ENCODE measurements around the gene ZNF644. TPM values are rescaled to one million over a fixed set of nuclear protein-coding genes. Genes with fewer than 3 reads are reported as not detected.
"Not testable (repeated sequence)": the region's sequence is repeated elsewhere in the genome, so short reads cannot be mapped to it uniquely, and the experiment has no call there.

Gene ZNF644
- polyA plus RNA-seq, 4 donors: 57.9 to 73.8 (median 68.9) TPM

- no peak for DNase-seq (ENCODE audit: low read depth in 4 of 4, low spot score in 2 of 4)
Measured at GRCh38 chr1:90940746-90941145, 81.1 kb downstream of the ZNF644 start.

DNA sequence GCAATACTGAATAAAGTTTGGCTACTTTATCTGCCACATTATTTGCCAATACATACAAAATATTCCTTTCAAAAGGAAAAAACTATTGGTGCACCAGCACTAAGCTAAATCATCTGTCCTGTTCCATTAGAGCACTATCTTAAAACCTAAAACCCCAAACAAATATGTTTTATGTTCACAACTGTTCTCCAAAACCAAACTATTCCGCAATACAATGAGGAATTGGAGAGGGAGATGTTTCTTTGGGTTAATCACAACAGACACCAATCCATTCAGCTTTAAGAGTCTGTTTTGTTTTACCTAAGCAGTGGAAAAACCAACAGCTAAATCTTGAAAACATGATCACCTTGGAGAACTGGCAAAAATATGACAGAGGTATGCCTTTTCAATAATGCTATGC lies 85.1 kb downstream of the ZNF644 start:
- DNase-seq (ENCODE audit: low read depth in 4 of 4, low spot score in 2 of 4): no peak

- no peak for DNase-seq (ENCODE audit: low read depth in 4 of 4, low spot score in 2 of 4)
Measured at GRCh38 chr1:90936061-90936460, 85.8 kb downstream of the ZNF644 start.

GRCh38 chr1:90928231-90928630 lies 93.6 kb downstream of the ZNF644 start:
- DNase-seq (ENCODE audit: low read depth in 4 of 4, low spot score in 2 of 4): not testable (repeated sequence)

DNA sequence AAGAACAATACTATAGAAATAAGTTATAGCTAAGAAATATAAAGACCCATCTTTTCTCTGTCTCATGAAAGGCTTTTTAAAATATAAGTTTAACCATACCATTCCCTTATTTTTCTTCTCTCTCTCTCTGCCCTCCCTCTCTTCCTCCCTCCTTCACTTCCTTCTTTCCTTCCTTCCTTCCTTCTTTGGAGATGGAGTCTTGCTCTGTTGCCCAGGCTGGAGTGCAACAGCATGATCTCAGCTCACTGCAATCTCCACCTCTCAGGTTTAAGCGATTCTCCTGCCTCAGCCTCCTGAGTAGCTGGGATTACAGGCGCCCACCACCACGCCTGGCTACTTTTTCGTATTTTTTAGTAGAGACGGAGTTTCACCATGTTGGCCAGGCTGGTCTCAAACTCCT lies 94.2 kb downstream of the ZNF644 start:
- DNase-seq (ENCODE audit: low read depth in 4 of 4, low spot score in 2 of 4): not testable (repeated sequence)

- no peak for DNase-seq (ENCODE audit: low read depth in 4 of 4, low spot score in 2 of 4)
Measured at GRCh38 chr1:90926971-90927370, 94.9 kb downstream of the ZNF644 start.

DNA sequence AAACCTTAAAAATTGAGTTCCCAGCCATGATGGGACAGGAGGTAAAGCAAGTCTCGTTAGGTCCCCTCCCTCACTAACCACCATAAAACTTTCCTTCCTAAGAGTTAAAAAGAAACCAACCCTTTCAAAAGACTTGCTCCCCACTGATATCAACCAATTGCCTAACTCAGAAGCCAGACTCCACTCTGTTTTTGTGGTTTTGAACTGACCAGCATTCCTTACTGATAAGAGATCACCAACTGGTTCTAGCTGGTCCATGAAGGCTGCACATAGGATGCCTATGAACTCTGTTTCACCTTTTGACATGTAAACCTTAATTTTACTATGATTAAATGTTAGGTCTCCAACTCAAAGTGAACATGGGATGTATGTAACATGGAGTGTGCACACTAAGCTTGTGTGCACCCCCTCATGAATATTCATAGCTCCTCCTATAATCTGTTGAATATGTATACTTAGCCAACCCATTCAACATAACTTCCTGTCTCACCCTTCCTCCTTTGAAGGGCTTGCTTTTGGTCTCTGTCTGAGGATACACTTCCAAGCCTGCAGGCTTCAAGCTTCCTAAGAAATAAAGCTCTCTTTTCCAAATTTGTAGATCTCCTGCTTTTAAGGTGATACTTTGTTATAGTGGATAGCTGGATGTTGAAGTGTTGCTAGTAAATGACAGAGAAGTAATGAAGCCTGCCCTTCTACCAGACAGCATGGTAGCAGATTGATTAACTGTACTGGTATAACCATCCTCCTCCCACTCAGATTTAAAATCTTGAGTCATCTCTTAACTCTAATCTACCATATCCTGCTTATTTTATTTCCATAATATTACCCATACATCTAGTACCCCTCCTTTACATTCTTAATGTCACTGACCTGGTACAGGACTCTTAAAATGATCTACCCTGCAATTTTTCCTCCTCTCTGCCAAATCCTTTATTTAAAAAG lies 95.6 kb downstream of the ZNF644 start:
- DNase-seq (ENCODE audit: low read depth in 4 of 4, low spot score in 2 of 4): no peak

GRCh38 chr1:90924982-90925381 lies 96.9 kb downstream of the ZNF644 start:
- DNase-seq (ENCODE audit: low read depth in 4 of 4, low spot score in 2 of 4): no peak

GRCh38 chr1:90922996-90923395 lies 98.8 kb downstream of the ZNF644 start:
- DNase-seq (ENCODE audit: low read depth in 4 of 4, low spot score in 2 of 4): no peak

DNA sequence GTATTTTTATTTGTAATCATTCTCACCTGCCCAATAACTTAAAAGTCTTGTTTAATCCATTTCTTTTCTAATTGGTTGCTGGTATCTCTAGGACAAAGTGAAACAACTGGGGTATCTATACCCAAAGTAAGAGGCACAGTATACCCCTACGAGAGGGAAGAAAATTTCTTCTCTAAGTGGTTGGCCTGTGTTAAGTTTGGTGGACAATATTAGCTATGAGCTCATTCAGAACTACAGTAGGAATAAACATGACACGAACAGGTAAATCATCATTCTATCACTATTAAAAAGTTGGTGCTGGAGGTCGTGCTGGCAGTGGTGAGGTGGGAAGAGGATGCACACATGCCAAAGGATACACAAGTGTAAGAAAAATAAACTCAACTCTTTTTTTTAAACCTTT lies 99.6 kb downstream of the ZNF644 start:
- DNase-seq (ENCODE audit: low read depth in 4 of 4, low spot score in 2 of 4): no peak

GRCh38 chr1:90919900-90920299 lies 101.9 kb downstream of the ZNF644 start:
- no peak for DNase-seq (ENCODE audit: low read depth in 4 of 4, low spot score in 2 of 4)

DNA sequence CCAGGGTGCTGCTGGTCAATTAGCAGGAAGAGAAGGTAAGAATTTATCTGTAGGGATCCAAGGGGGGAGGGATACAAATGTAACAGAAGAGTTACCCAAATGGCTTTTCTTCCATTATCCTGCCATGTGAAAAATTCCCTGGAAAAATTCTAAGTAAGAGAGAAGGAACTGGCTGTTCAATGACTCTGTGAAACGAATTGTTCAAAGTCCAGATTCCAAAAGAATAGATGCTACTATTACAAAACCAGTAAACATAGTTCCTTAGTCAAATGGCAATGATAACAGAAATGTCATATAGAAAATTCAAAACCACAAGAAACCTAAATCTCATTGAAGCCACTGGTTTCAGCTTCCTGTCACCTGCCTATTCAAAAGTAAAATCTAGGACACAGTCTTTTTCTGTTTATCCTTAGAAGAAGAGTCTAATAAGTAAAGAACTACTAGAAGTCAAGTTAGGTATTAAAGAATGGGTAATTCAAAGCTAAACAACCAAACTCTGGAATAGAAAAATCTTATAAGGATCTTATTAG lies 102.6 kb downstream of the ZNF644 start:
- DNase-seq (ENCODE audit: low read depth in 4 of 4, low spot score in 2 of 4): no peak

DNA sequence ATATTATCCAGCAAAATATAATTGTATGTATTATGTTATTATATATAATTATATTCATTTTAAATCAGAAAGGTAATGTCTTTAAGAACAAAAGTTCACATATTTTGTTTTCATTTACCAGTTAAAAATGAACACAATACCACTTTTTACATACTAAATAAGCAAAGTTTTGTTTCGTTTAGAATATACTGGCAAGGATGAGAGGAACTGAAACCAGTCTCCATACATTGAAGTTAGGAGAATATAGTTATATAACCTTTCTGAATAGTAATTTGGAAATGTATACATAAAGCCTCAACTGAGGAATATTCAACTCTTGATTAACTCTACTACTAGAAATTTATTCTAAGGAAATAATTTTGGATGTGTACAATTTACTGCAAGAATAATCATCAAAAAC lies 110.5 kb downstream of the ZNF644 start:
- no peak for DNase-seq (ENCODE audit: low read depth in 4 of 4, low spot score in 2 of 4)

GRCh38 chr1:90902672-90903071 lies 119.2 kb downstream of the ZNF644 start:
- no peak for DNase-seq (ENCODE audit: low read depth in 4 of 4, low spot score in 2 of 4)

GRCh38 chr1:90899263-90899662 lies 122.6 kb downstream of the ZNF644 start:
- DNase-seq (ENCODE audit: low read depth in 4 of 4, low spot score in 2 of 4): no peak

DNA sequence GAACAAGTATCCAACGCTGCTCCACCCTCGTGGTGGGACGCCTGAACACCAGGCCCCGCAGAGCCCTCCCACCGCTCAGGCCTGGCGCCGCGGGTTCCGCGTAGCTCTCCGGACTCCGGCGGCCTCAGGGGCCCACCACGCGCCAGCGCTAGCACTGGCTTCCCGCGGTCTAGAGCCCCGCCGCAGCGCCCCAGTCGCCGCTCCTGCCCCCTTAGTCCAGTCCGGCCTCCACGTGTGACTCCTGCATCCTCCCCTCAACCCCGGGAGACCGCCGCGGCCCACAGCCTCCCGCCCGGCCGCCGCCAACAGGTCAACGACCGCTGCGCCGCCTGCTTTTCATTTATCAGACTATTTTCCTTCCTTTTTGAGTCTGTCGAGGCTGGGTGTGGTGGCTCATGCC lies 128.2 kb downstream of the ZNF644 start:
- DNase-seq (ENCODE audit: low read depth in 4 of 4, low spot score in 2 of 4): not testable (repeated sequence)

- not testable (repeated sequence) for DNase-seq (ENCODE audit: low read depth in 4 of 4, low spot score in 2 of 4)
Measured at GRCh38 chr1:90892884-90893283, 129.0 kb downstream of the ZNF644 start.

- DNase-seq (ENCODE audit: low read depth in 4 of 4, low spot score in 2 of 4): not testable (repeated sequence)
Measured at GRCh38 chr1:90892196-90892595, 129.6 kb downstream of the ZNF644 start.

DNA sequence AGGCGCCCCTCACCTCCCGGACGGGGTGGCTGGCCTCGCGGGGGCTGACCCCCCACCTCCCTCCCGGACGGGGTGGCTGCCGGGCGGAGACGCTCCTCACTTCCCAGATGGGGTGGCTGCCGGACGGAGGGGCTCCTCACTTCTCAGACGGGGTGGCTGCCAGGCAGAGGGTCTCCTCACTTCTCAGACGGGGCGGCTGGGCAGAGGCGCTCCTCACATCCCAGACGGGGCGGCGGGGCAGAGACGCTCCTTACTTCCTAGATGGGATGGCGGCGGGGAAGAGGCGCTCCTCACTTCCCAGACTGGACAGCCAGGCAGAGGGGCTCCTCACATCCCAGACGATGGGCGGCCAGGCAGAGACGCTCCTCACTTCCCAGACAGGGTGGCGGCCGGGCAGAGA lies 130.1 kb downstream of the ZNF644 start:
- DNase-seq (ENCODE audit: low read depth in 4 of 4, low spot score in 2 of 4): not testable (repeated sequence)

- no peak for DNase-seq (ENCODE audit: low read depth in 4 of 4, low spot score in 2 of 4)
Measured at GRCh38 chr1:90882221-90882620, 139.6 kb downstream of the ZNF644 start.

GRCh38 chr1:90881034-90881433 lies 140.8 kb downstream of the ZNF644 start:
- no peak for DNase-seq (ENCODE audit: low read depth in 4 of 4, low spot score in 2 of 4)

DNA sequence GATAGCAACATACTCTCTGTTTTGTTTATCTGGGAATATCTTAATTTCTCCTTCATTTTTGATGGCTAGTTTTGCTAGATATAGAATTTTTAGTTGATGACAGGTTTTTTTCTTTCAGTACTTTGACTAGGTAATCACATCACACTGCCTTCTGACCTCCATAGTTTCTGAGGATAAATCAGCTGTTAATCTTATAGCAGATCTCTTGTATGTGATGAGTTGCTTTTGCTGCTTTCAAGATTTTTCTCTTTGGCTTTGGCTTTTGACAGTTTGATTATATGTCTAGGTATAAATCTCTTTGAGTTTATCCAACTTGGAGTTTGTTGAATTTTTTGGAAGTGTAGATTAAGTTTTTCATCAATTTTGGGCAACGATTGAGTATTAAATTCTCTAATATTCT lies 142.6 kb downstream of the ZNF644 start:
- no peak for DNase-seq (ENCODE audit: low read depth in 4 of 4, low spot score in 2 of 4)

Measured in left renal cortex interstitium (tissue), 4 donors.